Activated CD4-positive, alpha-beta T cell treated with anti-CD3 and anti-CD28 coated beads, Interleukin-2, amount 50 U/mL, for 16 hours (primary cell): ENCODE measurements around the gene KRTAP12-1.
"Not testable (repeated sequence)": the region's sequence is repeated elsewhere in the genome, so short reads cannot be mapped to it uniquely, and the experiment has no call there.

Experiments used
- DNase-seq: peaks from one replicate; pipeline ENCODE4 v3.0.0-alpha.2; 2020

KRTAP12-1 gene

DNA sequence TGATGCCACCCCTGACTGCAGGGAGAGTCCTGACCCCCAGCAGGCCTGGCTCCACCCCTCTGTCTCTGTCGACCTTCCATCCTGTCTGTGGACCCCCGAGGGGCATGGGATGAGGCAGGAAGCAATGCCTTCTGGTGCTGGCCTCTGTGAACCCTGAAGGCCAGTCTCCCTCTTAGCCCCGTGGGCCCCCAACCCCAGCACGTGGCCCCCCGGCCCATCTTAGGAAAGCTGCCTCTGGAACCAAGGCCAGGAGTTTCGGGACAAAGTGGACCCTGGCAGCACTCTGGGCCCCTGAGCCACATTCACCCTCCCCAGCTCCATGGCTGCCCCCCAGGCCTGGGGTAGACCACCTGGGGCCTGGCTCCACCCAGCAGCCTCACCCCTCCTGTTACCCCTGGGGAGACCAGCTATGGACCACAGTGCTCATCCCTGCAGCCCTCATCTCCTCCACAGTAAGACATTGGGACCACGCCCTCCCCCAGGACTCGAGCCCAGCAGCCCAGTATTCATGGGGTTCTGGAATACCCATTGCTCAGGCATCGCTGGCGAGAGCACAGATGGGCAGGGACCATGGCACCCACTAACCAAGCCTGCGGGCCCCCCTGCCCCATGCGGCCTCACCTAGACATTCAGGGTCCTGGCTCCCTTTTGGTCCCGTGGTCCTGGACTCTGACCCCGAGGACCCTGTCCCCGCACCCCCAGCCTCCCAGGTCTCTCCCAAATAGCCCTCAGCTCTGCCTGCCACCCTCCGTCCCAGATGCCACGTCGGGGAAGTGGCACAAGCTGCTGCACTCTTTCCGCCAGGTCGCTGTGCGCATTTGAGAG is 43.2 kb downstream of the KRTAP12-1 start:
- not testable (repeated sequence) for DNase-seq

DNA sequence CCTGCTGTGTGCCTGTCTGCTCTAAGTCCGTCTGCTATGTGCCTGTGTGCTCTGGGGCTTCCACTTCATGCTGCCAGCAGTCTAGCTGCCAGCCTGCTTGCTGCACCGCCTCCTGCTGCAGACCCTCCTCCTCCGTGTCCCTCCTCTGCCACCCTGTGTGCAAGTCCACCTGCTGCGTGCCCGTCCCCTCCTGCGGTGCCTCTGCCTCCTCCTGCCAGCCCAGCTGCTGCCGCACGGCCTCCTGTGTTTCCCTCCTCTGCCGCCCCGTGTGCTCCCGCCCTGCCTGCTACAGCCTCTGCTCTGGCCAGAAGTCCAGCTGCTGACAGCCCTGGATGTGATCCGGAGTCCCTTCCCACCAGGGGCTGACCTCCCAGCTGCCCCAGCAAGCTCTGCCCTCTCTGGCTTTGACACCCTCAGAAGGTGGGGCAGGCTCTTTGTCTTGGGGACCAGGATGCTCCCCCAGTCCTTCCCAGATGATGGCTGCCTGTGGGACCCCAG is 44.1 kb downstream of the KRTAP12-1 start:
- not testable (repeated sequence) for DNase-seq

DNA sequence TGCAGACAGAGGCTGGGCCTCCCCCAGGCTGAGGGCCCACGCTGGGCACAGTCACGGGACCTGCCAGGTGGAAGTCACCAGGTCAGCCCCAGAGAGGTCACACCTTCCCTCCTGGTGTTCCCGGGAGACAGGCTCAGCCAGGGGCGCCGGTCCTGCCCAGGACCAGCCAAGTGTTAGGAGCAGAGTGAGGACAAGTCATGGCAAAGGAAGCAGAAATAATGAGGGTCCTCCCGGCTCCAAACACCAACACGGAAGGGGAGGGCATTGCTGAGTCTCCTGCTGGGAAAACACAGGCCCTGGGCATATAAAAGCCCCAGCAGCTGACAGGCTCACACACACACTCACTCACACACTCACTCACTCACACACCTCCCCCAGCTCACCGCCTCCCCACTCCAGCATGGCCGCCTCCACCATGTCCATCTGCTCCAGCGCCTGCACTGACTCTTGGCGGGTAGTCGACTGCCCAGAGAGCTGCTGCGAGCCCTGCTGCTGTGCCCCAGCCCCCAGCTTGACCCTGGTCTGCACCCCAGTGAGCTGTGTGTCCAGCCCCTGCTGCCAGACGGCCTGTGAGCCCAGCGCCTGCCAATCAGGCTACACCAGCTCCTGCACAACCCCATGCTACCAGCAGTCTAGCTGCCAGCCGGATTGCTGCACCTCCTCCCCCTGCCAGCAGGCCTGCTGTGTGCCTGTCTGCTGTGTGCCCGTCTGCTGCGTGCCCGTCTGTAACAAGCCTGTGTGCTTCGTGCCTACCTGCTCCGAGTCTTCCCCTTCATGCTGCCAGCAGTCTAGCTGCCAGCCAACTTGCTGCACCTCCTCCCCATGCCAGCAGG is 44.7 kb downstream of the KRTAP12-1 start, which contains the start of gene KRTAP10-10:
KRTAP10-10 (plus strand) TSS at position 339 of the 833 bp plus-strand sequence; CDS start at position 401, 62 bp downstream.
- no peak for DNase-seq

DNA sequence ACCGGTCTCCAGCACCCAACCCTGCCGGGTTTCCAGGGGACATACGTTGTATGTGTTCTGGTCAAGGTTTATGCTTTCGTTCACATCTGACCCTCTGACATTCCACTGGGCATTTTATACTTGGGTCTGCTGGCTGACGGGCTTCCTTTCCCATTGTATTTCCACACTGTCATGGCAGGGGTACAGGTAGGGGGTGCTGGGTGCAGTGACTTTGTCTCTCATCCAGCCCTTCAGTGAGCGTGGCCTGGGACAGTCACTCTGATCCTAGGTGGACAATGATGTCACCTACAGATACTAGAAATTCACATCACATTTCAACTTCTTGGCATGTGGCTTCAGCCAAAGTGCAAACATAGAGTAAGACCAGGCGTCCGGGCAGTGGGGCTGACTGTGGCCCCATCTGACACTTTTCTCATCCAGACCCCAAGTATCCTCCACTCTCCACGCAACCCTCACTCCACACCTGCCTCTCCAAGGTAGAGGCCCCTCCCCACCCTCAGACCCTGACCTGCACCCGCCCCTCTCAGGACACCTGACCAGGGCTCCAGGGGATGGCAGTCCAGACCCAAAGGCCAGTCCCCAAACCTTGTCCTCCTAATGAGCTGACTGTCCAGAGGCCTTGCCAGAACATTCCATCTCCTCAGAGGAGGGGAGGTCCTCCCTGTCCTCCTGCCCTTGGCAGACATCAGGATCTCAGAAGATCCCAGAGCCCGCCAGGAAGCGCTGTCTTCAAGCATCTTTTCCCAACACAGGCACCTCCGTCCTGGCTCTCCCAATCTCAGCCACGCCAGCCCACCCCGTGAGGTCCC is 45.5 kb downstream of the KRTAP12-1 start:
- DNase-seq: no peak

DNA sequence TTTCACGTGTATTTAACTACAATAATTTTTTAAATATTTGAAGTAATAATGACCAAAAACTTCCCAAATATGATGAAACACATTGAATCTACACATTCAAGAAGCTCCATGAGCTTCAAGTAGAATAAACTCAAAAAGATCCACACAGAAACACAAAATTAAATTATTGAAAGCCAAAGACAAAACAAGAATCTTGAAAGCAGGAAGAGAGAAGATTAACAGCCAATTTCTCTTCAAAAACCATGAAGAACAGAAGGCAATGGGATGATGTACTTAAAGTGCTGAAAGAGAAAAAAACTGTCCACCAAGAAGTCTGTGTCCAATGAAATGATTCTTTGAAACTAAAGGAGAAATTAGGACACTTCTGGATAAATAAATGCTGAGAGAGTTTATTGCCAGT is 49.9 kb downstream of the KRTAP12-1 start:
- no peak for DNase-seq
